RPMI7951 (cell line): ENCODE results near the gene SCGB3A1. TPM values are rescaled to one million over a fixed set of nuclear protein-coding genes. Genes with fewer than 3 reads are reported as not detected.

ENCODE experiments used
- DNase-seq: peaks from one replicate; pipeline ENCODE4 v3.0.0-alpha.2; 2012; ENCODE audit warnings: low read depth
- total RNA-seq: library from RNA; depleted of rRNA; stranded (reverse); fragments of >200 nt; shearing (Covaris generic); gene quantifications from 2 replicates; pipeline ENCODE4 v1.2.3, GENCODE V29; 2014

The SCGB3A1 gene
- total RNA-seq, 1 experiment from 2014 or later, result not detected

DNA sequence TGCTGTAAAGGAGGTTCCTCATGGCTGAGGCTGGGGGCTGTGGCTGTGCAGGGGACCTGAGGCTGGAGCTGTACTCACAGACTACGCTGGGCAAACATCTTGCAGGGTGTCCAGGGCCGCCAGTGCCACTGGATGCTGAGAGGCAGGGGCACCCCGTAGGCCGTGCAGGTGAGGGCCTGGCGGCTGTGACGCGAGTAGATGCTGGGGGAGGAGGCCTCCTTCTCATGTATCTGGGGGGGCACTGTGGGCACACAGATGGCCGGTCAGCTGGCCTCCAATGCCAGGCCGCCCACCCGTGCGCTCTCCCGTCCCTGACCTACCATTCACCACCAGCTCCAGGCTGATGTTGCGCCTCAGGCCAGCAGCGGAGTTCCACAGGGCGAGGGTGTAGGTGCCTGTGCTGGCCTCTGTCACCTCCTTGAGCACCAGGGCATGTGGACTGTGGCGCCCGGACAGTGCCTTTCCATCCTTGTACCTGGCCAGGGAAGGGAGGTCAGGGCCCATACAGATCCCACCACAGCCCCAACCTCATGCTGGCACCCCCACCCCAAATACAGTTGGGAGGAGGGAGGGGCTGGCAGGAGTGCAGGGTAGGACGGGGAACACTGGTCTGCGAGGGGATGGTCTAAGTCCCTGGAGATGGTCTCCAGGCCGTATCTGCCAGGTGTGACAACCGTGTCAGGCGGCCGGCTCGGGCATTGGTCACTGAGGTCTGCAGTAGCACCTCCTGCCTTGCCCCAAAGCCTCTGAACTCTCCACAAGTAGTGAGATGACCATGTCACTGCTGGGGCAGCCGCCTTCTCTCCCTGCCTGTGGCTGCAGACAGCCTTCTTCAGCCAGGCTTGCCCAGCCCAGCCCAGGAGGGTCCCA, 34.7 kb upstream of the SCGB3A1 start:
- DNase-seq, result no peak

DNA sequence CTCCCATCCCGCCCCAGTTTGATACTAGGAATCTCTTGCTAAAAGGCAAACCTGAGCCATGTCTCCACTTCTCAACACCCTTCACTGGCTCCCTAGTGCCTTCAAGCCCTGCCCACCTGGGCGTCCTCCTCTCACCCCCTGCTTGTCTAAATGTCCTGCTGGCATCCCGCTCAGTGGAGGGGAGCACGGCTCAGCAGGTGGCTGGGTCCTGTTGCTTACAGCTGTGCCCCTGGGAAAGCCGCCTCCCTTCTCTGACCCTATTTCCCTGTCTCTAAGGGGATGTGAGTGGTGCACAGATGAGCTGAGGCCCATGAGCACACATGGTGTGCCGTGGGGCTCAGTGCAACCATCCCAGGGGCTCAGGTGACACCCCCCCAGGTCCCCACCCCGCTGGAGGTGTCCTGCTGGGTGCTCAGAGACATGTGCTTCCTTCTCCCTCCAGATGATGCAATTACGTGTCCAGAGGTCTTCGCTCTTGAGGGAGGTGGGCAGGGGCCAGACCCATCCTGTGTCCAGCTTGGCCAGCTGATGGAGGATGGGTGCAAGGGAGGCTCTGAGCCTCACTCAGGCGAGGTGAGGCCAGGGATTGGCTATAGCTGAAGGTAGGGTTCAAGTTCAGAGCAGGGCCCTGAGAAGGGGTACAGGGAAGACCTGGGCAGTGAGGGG, 34.0 kb upstream of the SCGB3A1 start:
- no peak for DNase-seq

DNA sequence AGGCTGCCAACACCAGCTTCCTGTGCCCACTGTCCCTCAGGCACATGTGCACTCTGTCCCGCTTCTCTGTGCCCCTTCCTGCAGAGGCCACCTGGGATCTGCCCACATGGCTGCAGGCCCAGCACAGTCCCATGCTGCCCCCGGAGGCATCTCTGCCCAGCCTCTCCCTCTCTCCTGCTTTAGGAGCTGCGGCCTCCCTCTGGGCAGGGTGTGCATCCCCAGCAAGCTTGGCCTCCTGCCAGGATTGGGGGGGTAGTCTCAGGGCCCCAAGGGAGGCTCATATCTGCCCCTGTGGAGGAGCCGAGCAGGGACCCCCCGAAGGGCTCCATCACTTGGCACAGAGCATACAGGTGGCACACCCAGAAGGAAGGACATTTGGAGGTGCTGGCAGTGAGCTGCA, 33.3 kb upstream of the SCGB3A1 start:
- no peak for DNase-seq

GRCh38 chr5:180623844-180624243, 32.5 kb upstream of the SCGB3A1 start:
- no peak for DNase-seq

- DNase-seq, result no peak
Measured at GRCh38 chr5:180623411-180623834, 32.1 kb upstream of the SCGB3A1 start.

GRCh38 chr5:180622910-180623309, 31.6 kb upstream of the SCGB3A1 start:
- DNase-seq, result no peak

- no peak for DNase-seq
Measured at GRCh38 chr5:180621311-180621710, 30.0 kb upstream of the SCGB3A1 start.

- no peak for DNase-seq
Measured at GRCh38 chr5:180620014-180620413, 28.7 kb upstream of the SCGB3A1 start.

DNA sequence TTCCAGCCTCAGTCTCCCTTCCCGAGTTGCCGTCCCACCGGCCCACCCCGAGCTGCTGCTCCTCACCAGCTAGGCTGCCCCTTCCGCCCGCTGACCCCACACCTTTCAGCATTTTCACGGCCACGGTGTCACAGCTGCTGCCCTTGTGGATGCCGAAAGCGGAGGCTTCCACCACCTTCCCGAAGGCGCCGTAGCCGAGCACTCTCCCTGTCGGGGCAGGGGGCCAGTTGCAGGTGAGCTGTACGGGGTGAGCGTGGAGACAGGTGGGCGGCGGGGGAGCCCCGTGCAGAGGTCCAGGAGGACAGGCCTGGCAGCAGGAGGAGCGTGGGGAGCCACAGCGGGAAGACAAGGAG, 28.2 kb upstream of the SCGB3A1 start:
- no peak for DNase-seq

GRCh38 chr5:180618829-180619562, 27.7 kb upstream of the SCGB3A1 start:
- DNase-seq, result no peak

DNA sequence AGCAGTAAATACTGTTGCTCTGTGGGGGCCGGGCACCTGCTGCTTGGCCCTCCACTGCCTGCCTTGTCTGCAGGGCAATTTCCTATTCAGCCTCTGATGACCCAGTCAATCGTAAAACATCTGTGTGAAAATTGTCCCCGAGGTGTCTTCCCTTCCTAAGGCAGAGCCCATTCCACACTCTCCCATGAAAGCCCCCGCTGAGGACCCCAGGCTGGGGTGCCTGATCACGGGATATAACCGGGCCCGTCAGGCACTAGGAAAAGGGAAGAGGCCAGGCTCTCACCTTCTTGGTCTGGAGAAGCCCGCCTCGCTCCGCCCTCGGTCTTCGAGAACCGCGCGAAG, 27.2 kb upstream of the SCGB3A1 start:
- no peak for DNase-seq

GRCh38 chr5:180613814-180614188, 22.5 kb upstream of the SCGB3A1 start:
- no peak for DNase-seq

DNA sequence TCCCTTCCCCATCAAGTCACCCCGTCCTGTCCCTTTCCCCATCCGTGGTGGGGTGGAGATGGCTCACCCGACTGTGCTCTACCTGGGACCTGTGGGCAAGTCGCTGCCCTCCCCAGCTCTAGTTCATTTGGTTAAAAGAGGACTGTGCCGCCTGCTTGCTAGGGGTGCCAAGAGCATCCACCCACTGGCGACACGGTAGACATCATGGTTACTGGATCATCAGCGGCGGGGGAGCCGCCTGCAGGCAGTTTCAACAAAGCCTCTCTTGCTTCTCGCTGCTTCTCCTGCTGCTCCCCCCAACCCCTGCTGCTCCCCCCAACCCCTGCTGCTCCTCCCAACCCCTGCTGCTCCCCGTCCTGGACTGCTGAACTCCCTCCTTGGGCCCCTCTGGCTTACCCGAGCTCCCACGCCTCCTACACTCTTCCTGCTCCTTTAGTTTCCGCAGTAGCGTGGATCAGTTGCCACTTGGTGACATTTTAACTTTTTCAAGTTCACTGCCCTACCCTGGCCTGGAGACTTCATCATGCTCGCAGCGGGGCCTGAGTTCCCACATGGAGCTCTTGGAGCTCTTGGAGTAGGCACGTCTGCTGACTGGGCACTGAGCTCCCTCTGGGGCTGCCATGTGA, 22.0 kb upstream of the SCGB3A1 start:
- no peak for DNase-seq

- DNase-seq, result no peak
Measured at GRCh38 chr5:180612683-180613082, 21.4 kb upstream of the SCGB3A1 start.

DNA sequence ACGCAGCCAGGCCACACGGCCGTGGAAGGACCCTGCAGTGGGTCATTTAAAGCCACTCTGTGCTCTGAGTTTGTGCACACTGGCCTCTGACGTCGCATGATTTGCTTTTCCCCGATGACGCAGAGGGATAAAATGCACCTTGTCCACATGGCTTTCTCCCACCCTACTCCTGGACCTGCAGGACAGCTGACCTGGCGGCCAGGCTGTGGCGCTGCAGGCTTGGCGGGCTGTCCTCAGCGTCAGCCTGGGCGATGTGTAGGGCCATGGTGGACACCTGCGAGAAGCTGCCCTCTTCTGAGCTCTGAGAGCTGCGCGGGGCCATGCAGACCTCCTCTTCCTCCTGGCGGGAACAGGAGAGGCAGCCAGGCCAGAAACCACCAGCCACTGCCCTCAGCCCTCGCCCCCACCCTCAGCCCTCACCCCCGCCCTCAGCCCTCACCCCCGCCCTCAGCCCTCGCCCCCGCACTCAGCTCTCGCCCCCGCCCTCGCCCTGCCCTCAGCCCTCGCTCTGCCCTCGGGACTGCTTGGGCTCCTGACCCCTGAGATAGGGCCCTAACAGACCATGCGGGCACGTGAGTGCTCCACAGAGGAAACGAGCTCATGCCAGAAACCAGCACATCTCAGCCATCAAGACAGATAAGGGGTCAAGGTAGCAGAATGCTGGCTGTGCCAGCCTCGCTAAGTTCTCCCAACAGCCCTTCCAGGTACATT, 20.0 kb upstream of the SCGB3A1 start:
- peak; percentile 16 for DNase-seq

DNA sequence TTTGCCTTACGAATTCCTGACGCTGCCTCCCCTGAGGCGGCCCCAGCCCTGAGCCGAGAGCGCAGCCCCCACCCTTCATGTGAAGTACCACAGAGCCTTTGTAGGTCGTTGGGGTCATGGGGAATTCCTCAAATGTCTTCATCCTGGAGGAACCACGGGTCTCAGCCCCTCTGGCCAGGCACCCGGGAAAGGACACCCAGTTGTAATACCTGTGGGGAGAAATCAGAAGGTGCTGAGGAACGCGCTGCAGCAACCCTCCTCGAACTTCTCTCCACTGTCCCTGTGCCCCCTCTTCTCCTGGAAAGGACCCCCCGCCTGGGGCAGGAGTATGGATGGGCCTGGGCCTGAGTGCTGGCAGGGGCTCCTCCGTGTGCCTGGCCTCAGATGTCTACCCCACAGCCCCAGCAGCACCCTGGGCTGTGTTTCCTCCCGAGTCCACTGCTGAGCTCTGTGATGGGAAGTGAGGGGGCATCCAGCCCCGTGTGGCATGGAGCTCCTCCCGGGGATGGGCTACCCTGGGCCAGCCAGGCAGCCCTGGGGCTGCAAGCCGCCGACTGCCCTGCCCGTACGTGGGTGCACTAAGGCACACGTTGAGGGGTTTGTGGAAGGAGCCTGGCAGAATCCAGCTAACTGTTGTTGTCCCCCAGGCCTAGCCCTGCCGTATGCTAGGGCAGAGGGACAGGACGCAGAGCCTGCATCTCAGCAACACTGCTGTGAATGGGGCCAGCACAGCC, 18.7 kb upstream of the SCGB3A1 start:
- no peak for DNase-seq

- DNase-seq, result no peak
Measured at GRCh38 chr5:180609386-180609785, 18.1 kb upstream of the SCGB3A1 start.

GRCh38 chr5:180608572-180609310, 17.4 kb upstream of the SCGB3A1 start:
- DNase-seq, result no peak

GRCh38 chr5:180607861-180608571, 16.7 kb upstream of the SCGB3A1 start:
- no peak for DNase-seq
